ENCODE measurements around the gene FAM229A.

DNA sequence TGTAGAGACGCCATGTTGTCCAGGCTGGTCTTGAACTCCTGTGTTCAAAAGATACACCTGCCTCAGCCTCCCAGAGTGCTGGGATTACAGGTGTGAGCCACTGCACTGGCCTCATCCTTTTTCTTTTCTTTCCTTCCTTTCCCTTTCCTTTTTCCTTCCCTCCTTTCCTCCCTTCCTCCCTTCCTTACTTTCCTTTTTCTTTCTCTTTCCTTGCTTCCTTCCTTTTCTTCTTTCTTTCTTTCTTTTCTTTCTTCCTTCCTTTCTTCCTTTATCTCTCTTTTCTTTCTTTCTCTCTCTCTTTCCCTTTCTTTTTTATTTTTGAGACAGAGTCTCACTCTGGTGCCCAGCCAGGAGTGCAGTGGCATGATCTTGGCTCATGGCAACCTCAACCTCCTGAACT lies 5.8 kb downstream of the FAM229A start:
- TF ChIP-seq, protein P1, sequence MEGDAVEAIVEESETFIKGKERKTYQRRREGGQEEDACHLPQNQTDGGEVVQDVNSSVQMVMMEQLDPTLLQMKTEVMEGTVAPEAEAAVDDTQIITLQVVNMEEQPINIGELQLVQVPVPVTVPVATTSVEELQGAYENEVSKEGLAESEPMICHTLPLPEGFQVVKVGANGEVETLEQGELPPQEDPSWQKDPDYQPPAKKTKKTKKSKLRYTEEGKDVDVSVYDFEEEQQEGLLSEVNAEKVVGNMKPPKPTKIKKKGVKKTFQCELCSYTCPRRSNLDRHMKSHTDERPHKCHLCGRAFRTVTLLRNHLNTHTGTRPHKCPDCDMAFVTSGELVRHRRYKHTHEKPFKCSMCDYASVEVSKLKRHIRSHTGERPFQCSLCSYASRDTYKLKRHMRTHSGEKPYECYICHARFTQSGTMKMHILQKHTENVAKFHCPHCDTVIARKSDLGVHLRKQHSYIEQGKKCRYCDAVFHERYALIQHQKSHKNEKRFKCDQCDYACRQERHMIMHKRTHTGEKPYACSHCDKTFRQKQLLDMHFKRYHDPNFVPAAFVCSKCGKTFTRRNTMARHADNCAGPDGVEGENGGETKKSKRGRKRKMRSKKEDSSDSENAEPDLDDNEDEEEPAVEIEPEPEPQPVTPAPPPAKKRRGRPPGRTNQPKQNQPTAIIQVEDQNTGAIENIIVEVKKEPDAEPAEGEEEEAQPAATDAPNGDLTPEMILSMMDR (IDR thresholded peaks at IDR 0.05 in 8 of 11, conservative IDR thresholded peaks at IDR 0.05 in 3 of 11), result no peak
- no peak for TF ChIP-seq POLR2A (IDR thresholded peaks at IDR 0.05)

Measured in spleen (tissue), 7 donors.